IMR-90 (cell line): Measurements from ENCODE around the gene PSENEN. TPM values are rescaled to one million over a fixed set of nuclear protein-coding genes. Genes with fewer than 3 reads are reported as not detected.

Experiments used
- ATAC-seq: fragments of 200-7000 bp; cut with Tn5 transposase; 2 replicates; pipeline ENCODE4 v1.9.1; 2020; ENCODE audit warnings: low read depth, mild to moderate bottlenecking, moderate library complexity
- BruUV-seq: library from RNA; stranded (reverse); fragments of 400-500 nt; replicated peaks from 2 replicates; lab custom pipeline; 2021; lab: Mats Ljungman, UMichigan
- CTCF ChIA-PET: fragments of 300-600 bp; formaldehyde crosslinking; extraction: SDS; loops from one replicate; lab custom pipeline; 2021; ENCODE audit warnings: antibody characterized with exemption; lab: Yijun Ruan, JAX
- POLR2A ChIA-PET: fragments of 300-600 bp; sonication (Branson Sonifier 250); formaldehyde crosslinking; loops from one replicate; lab custom pipeline; 2022; ENCODE audit warnings: antibody characterized with exemption; ENCODE audit not compliant: unreplicated experiment; lab: Charles Lee
- DNase-seq: peaks from one replicate; pipeline ENCODE4 v3.0.0; 2013
- H2AFZ ChIP-seq: replicated peaks from 2 replicates; pipeline ENCODE3; 2013; ENCODE audit warnings: low read length, mild to moderate bottlenecking; ENCODE audit not compliant: poor library complexity
- H2AK5ac ChIP-seq: 2 replicates; pipeline ENCODE4 v1.6.1; 2013; ENCODE audit warnings: low read depth, low read length, inconsistent platforms
- H2AK9ac ChIP-seq: replicated peaks from 2 replicates; pipeline ENCODE3; 2013; ENCODE audit warnings: mild to moderate bottlenecking, low read depth, low read length, moderate library complexity; ENCODE audit not compliant: poor library complexity
- H2BK120ac ChIP-seq: 2 replicates; pipeline ENCODE4 v1.6.1; 2013; ENCODE audit warnings: low read depth, low read length, inconsistent platforms
- H2BK15ac ChIP-seq: 3 replicates; pipeline ENCODE4 v1.6.1; 2013; ENCODE audit warnings: low read depth, low read length, inconsistent platforms
- H2BK20ac ChIP-seq: 2 replicates; pipeline ENCODE4 v1.6.1; 2013; ENCODE audit warnings: low read depth, mild to moderate bottlenecking, inconsistent platforms, low read length, moderate library complexity
- H2BK5ac ChIP-seq: 2 replicates; pipeline ENCODE4 v1.6.1; 2013; ENCODE audit warnings: mild to moderate bottlenecking, low read depth, low read length, inconsistent platforms; ENCODE audit not compliant: poor library complexity, severe bottlenecking
- H3K14ac ChIP-seq: replicated peaks from 2 replicates; pipeline ENCODE4 v1.6.1; 2013; ENCODE audit warnings: low read depth, low read length, inconsistent platforms
- H3K18ac ChIP-seq: 2 replicates; pipeline ENCODE4 v1.6.1; 2013; ENCODE audit warnings: low read depth, low read length, control low read depth
- H3K23ac ChIP-seq: 2 replicates; pipeline ENCODE4 v1.6.1; 2013; ENCODE audit warnings: low read depth, low read length, inconsistent platforms
- H3K27ac ChIP-seq: 2 replicates; pipeline ENCODE4 v1.5.1; 2013; ENCODE audit warnings: mild to moderate bottlenecking, control low read depth, low read length; ENCODE audit not compliant: insufficient read depth
- H3K27me3 ChIP-seq: 2 replicates; pipeline ENCODE4 v1.6.1; 2013; ENCODE audit warnings: low read length; ENCODE audit not compliant: control insufficient read depth, insufficient read depth
- H3K36me3 ChIP-seq: 2 replicates; pipeline ENCODE4 v1.6.1; 2013; ENCODE audit warnings: low read length, mixed read lengths; ENCODE audit not compliant: control insufficient read depth, insufficient read depth
- H3K4ac ChIP-seq: 2 replicates; pipeline ENCODE4 v1.6.1; 2013; ENCODE audit warnings: low read depth, low read length, inconsistent platforms
- H3K4me1 ChIP-seq: 2 replicates; pipeline ENCODE4 v1.6.1; 2013; ENCODE audit warnings: low read length, mixed read lengths; ENCODE audit not compliant: control insufficient read depth, insufficient read depth
- H3K4me2 ChIP-seq: 2 replicates; pipeline ENCODE4 v1.6.1; 2013; ENCODE audit warnings: low read depth, mild to moderate bottlenecking, control low read depth, low read length, moderate library complexity
- H3K4me3 ChIP-seq: 2 replicates; pipeline ENCODE4 v1.5.1; 2013; ENCODE audit warnings: low read depth, mild to moderate bottlenecking, control low read depth, low read length, moderate library complexity; ENCODE audit not compliant: insufficient read depth
- H3K56ac ChIP-seq: 2 replicates; pipeline ENCODE4 v1.6.1; 2013; ENCODE audit warnings: low read length, inconsistent platforms; ENCODE audit not compliant: insufficient read depth; ENCODE audit errors: extremely low read depth
- H3K79me1 ChIP-seq, 2 experiments: 2 replicates each; pipeline ENCODE4 v1.6.1; 2013; ENCODE audit warnings: low read length in 2 of 2, inconsistent platforms in 1 of 2, low read depth in 1 of 2
- H3K9ac ChIP-seq: 2 replicates; pipeline ENCODE4 v1.6.1; 2013; ENCODE audit warnings: low read depth, low read length, control low read depth
- H3K9me1 ChIP-seq: 2 replicates; pipeline ENCODE4 v1.6.1; 2013; ENCODE audit warnings: low read length, inconsistent platforms; ENCODE audit not compliant: insufficient read depth
- H3K9me3 ChIP-seq: 2 replicates; pipeline ENCODE4 v1.6.1; 2013; ENCODE audit warnings: low read length; ENCODE audit not compliant: control insufficient read depth, insufficient read depth
- H4K20me1 ChIP-seq: 2 replicates; pipeline ENCODE4 v1.6.1; 2013; ENCODE audit warnings: low read length, inconsistent platforms; ENCODE audit not compliant: insufficient read depth
- H4K5ac ChIP-seq: 2 replicates; pipeline ENCODE4 v1.6.1; 2013; ENCODE audit warnings: mild to moderate bottlenecking, low read depth, low read length, control low read depth
- H4K8ac ChIP-seq, 2 experiments: 2 replicates each; pipeline ENCODE4 v1.6.1; 2013; ENCODE audit warnings: low read depth in 2 of 2, low read length in 2 of 2, control low read depth in 1 of 2, inconsistent platforms in 1 of 2
- H4K91ac ChIP-seq: 2 replicates; pipeline ENCODE4 v1.6.1; 2013; ENCODE audit warnings: low read depth, low read length, inconsistent platforms; ENCODE audit not compliant: insufficient read depth
- CEBPB ChIP-seq: IDR thresholded peaks from 2 replicates; pipeline ENCODE4 v1.6.1; 2012; ENCODE audit warnings: low read depth, low read length, improper control_type of control experiment
- CHD1 ChIP-seq: IDR thresholded peaks from 2 replicates; pipeline ENCODE4 v1.6.1; 2012; ENCODE audit warnings: low read depth, low read length, improper control_type of control experiment
- FOS ChIP-seq: fragments of 150-350 bp; IDR thresholded peaks from 2 replicates; pipeline ENCODE4 v1.6.1; 2016; ENCODE audit warnings: low read depth, low read length
- MAFK ChIP-seq: IDR thresholded peaks from 2 replicates; pipeline ENCODE4 v1.6.1; 2012; ENCODE audit warnings: low read depth, low read length, improper control_type of control experiment
- MAZ ChIP-seq: IDR thresholded peaks from 2 replicates; pipeline ENCODE4 v1.6.1; 2012; ENCODE audit warnings: low read depth, mild to moderate bottlenecking, low read length, improper control_type of control experiment, moderate library complexity, borderline replicate concordance
- NFE2L2 ChIP-seq: fragments of 150-350 bp; IDR thresholded peaks from 2 replicates; pipeline ENCODE4 v1.6.1; 2016; ENCODE audit warnings: low read depth, mild to moderate bottlenecking, low read length
- POLR2A ChIP-seq: IDR thresholded peaks from 2 replicates; pipeline ENCODE4 v1.6.1; 2012; ENCODE audit warnings: mild to moderate bottlenecking, low read depth, low read length
- RAD21 ChIP-seq: IDR thresholded peaks from 2 replicates; pipeline ENCODE4 v1.6.1; 2012; ENCODE audit warnings: low read length, improper control_type of control experiment
- RCOR1 ChIP-seq: IDR thresholded peaks from 2 replicates; pipeline ENCODE4 v1.6.1; 2012; ENCODE audit warnings: mild to moderate bottlenecking, low read length, improper control_type of control experiment; ENCODE audit not compliant: insufficient replicate concordance
- RFX5 ChIP-seq: IDR thresholded peaks from 2 replicates; pipeline ENCODE4 v1.8.0; 2012; ENCODE audit warnings: low read depth, mild to moderate bottlenecking, low read length, moderate library complexity
- SMC3 ChIP-seq: fragments of 150-350 bp; IDR thresholded peaks from 2 replicates; pipeline ENCODE4 v1.6.1; 2016; ENCODE audit warnings: low read depth, mild to moderate bottlenecking, antibody characterized with exemption, low read length, moderate library complexity
- WGBS, 2 experiments: methylation state at CpG; one replicate each; pipeline versions ENCODE4 v1.1.5 to v1.1.7; 2013; ENCODE audit warnings: missing lambda C conversion rate in 2 of 2; ENCODE audit not compliant: insufficient read length in 1 of 2; ENCODE audit errors: extremely low coverage in 2 of 2; 5-methylcytosine and 5-hydroxymethylcytosine counted together
- dilution Hi-C: fragments of 300-500 bp; cut with HindIII; formaldehyde crosslinking; loops from one replicate; pipeline ENCODE4 v1.14.3; 2018; ENCODE audit warnings: low sequenced_read_pairs; ENCODE audit not compliant: unreplicated experiment
- in situ Hi-C: fragments of 300-500 bp; cut with MboI; formaldehyde crosslinking; loops from 3 replicates; pipeline ENCODE4 v1.14.3; 2019; ENCODE audit warnings: low sequenced_read_pairs, inconsistent platforms, mixed read lengths
- intact Hi-C: fragments of 100-400 bp; cut with micrococcal nuclease; formaldehyde crosslinking; loops from 2 replicates; pipeline ENCODE4 v1.10.0; 2022
- polyA plus RNA-seq, 3 experiments: library from polyadenylated mRNA; depleted of rRNA; stranded (reverse); fragments of >200 nt; gene quantifications; 2 replicates each; pipeline ENCODE4 v1.2.3, GENCODE V29; 2012; ENCODE audit warnings: low replicate concordance in 1 of 3
- total RNA-seq: library from RNA; depleted of rRNA; stranded (reverse); fragments of >200 nt; gene quantifications from 2 replicates; pipeline ENCODE4 v1.2.3, GENCODE V29; 2012

PSENEN gene
- total and polyA plus RNA-seq, 2 of the 4 experiments (the other 2 are of a cell fraction) = 9.0 to 47.0 TPM

- no peak for TF ChIP-seq RAD21
These were observed 30.8 kb downstream of the PSENEN start (continued) for GRCh38 chr19:35776102-35776788.

GRCh38 chr19:35777086-35777841, 31.8 kb downstream of the PSENEN start:
- H3K79me1 ChIP-seq = peaks cover 7 to 18% of the 10 kb centered on the region in 2 experiments

More at GRCh38 chr19:35777086-35777841, 31.8 kb downstream of the PSENEN start:
- ATAC-seq (no peak), DNase-seq (no peak)
- intact Hi-C loops (no loop called here), dilution Hi-C loops (no loop called here), in situ Hi-C loops (no loop called here)
- CTCF ChIA-PET = no interaction called here
- Histone ChIP-seq H2BK20ac (no peak overlapping the region), H4K5ac (no peak overlapping the region), H2AK9ac (no peak overlapping the region), H3K56ac (no peak overlapping the region), H3K14ac (no peak overlapping the region), H2AK5ac (no peak overlapping the region), H4K8ac (no peak overlapping the region), H4K20me1 (no peaks in the 10 kb centered on the region), H3K27ac (no peak overlapping the region), H3K27me3 (no peaks in the 10 kb centered on the region), H3K4me2 (no peak overlapping the region), H3K23ac (0 out of 2 replicates have a peak overlapping the region, but pooled peaks have one; percentile 63), H3K9ac (no peak overlapping the region), H3K18ac (no peak overlapping the region), H3K9me1 (peaks cover 6% of the 10 kb centered on the region; the same call in 1 of the 2 replicates), H3K9me3 (no peaks in the 10 kb centered on the region), H4K91ac (no peak overlapping the region), H2BK5ac (no peak overlapping the region), H3K4ac (no peak overlapping the region), H2BK120ac (no peak overlapping the region), H3K4me1 (peaks cover 6% of the 10 kb centered on the region), H3K4me3 (no peak overlapping the region), H2BK15ac (no peak overlapping the region), H3K36me3 (peaks cover 10% of the 10 kb centered on the region), H2AFZ (no peak overlapping the region)
- no peak for TF ChIP-seq CHD1
- TF ChIP-seq RCOR1 = no peak
- TF ChIP-seq FOS = no peak
- TF ChIP-seq NFE2L2 = no peak
- TF ChIP-seq SMC3 = no peak
- no peak for TF ChIP-seq MAZ
- TF ChIP-seq POLR2A = no peak
- TF ChIP-seq MAFK = no peak
- TF ChIP-seq CEBPB = no peak
- no peak for TF ChIP-seq RFX5
- BruUV-seq = no TSS peak
- 55% methylated on average over 11 of the region's 19 CpGs; no CpG with 5 or more reads in 1 of the 2 experiments for WGBS, 2 experiments
- POLR2A ChIA-PET = no interaction called here
